ENCODE measurements around the gene HIVEP1.

The HIVEP1 gene

DNA sequence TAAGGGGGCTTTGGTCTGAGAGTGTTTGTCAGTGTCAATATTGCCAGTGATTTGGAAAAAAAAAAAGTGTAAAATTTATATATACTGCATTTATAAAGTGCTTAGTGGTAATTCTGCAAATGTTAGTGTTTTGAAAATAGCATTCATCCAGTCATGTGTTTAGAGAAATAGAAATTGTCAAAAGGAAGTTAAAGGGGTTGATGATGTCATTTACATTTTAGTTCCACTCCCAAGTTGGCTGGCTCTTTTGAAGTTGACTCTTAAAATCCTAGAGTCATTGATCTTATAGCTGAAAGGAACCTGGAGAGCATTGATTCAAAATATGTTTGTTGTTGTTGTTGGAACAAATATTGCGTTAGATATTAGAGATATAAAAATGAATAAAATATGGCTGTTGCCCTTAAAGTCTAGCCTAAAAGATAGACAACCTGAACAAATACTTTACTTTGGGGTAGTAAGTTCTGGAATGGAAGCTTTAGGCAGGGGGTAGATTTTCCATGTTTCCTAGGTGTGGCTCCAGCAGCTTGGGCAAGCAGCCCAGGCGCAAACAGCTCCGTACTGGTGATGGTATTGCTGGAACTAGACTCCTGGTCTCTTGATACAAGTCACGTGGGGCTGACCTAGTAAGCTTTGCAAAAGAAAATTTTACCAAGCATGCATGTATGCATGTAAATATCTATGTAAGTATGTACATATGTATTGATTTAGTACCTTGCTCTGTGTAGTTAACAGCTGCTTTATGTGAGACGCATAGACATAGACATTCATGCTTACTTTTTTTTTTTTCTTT lies 46.3 kb downstream of the HIVEP1 start:
- no peak for DNase-seq

DNA sequence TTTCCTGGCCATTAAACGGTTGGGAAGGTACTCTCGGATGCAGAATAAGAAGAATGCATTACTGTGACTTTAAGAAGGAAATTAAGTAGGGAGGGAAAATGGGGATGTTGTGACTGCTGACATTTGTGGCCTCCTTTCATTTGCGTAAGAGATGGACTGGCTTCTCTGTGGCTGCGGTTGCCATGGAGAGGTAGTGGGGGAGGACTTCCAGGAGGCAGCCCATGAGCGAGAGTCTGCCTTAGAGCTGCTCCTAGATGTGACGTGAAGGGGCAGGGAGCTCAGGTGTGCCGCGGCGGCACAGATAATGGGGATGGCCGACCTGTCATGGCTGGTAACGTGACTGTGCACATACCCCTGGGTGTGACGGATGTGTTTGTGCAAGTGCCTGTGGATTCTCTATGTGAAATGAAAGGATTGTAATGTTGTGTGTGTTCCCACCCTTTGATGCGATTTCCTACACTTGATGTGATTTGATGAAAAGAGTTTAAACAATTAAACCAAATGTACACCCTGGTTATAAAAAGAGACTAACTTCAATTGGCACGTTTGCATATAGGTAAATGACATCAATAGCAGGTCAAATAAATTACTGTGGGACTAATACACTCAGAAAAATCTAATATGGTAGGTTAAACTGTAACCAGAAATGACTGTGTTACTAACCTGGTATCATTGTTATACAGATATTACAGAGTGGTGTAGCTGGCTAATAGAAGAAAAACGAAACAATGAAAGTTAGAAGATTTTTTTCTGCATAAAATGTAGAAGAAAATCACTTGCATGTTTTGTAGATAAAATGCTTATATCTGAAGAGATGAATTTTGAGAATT lies 48.9 kb downstream of the HIVEP1 start:
- no peak for DNase-seq

DNA sequence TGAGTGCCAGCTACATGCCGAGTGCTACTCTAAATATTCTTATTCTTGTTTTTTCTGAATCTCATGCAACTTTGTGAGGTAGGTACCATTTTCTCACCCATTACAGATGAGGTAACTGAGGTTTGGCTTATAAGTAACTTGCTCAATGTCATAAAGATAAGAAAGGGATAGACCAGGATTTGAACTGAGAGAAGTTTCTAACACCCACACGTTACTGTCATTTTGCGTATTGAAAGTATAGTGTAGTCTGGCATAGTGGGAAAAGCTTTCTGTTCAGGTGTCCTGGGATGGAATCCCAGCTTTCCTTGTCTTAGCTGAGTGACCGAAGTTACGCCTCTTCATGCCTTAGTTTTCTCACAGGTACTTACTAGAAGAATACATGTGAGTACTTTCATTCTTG lies 50.5 kb downstream of the HIVEP1 start:
- DNase-seq, result no peak

DNA sequence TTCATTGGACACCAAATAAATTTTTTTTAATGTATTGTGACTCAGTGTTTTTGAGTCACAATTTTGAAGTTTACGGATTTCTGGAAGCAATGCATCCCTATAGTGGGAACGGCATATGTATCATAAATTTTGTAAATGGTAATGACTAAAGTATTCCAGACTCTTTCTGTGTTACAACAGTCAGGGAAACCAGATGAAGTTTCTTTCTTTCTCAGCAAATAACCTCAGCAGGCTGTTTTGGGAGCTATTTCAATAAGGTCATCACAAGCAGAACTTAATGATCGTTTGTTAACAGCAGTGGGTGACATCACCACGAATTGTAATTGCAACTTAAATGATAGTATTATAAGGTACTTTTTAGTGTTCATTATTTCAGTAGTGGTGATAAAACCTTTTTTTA lies 52.0 kb downstream of the HIVEP1 start:
- DNase-seq, result peak; percentile 28

DNA sequence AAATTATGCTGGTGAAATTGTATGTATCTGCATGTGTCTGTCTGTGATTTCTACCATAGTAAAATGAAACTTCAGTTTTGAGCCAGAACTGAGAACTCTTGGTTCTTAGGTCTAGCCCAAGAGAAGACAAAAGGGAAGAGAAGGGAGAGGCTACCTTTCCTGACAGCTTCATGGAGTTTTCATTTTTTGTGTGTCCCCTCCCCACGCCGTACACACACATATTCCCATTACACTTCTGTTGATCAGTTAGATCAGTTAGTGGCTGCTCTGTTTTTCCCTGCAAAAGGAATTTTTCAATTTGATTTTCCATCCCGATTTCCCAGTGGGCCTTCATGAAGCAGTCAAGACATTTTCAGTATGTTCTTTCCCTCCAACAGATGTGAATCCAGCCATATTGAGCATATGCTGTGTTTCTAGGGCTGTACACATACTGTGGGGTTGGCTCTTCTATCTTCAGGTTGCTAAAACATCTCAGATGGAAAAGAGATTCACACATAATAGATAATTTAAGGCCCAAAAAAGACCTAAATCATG lies 52.5 kb downstream of the HIVEP1 start:
- no peak for DNase-seq

DNA sequence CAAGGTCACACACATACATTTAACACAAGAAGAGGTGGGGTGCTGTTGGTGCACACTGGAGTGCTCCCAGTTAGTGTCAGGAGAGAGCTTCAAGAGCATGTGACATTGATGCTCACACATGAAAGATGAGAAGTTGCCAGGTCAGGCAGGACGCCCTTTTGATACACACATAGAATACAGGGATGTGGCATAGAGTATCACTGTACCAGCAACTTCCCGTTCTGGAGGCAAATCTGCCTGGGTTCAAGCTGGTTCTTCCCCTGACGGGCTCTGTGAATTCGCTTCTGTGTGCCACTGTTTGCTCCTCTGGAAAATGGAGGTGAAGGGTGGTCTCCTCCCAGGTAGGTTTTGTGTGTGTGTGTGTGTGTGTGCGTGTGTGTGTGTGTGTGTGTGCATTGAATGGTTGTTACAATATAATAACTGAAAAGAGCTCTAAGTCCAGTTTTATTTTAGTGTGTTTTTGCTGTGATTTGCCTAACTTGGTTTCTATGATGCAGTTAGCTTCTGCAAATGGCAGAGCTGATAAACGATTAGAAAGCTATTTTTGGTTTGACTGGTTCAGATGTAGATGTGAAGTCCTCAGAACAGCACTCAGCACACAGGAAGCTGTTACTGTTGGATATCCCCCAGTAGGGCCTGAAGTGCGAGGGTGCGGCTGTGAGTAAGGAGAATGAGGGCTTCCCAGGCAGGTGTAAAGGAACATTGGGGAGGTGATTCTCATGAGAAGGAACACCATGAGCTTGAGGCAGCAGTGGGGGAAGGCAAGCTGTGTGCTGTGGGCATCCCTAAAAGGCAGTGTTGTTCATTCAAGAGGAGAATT lies 53.4 kb downstream of the HIVEP1 start:
- DNase-seq, result no peak

DNA sequence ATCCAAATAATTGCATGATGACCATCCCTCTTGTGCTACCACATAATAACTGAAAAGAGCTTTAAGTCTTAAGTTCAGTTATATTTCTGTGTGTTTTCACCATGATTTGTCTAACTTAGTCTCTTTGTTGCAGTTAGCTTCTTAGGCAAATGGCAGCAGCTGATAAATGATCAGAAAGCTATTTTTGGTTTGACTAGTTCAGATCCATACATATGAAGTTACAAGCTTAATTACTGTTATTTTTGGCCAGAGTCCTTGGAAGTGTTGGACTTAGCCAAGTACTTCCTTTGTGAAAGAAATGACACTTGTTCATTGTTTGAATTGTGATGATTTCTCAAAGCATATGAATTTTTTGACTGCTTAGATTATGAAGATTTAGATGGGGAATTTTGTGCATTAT lies 54.2 kb downstream of the HIVEP1 start:
- peak; percentile 48 for DNase-seq

DNA sequence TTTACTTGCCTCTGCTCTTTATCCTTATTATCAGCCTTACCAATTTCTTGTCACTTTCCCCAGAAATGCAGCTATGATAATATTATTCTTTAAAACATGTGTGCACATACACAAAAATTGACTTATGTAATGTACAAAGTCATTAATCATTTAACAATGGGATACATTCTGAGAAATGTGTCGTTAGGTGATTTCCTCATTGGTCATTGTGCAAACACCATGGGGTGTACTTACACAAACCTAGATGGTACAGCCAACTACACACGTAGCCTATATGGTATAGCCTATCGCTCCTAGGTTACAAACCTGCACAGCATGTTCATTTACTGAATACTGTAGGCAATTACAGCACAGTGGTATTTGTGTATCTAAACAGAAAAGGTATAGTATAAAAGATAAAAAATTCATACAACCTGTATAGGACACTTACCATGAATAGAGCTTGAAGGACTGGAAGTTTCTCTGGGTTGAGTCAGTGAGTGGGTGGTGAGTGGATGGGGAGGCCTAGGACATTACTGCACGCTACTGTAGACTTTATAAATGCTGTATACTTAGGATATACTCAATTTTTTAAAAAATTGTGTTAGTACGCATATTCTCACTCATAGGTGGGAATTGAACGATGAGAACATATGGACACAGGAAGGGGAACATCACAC lies 56.9 kb downstream of the HIVEP1 start:
- DNase-seq, result no peak

DNA sequence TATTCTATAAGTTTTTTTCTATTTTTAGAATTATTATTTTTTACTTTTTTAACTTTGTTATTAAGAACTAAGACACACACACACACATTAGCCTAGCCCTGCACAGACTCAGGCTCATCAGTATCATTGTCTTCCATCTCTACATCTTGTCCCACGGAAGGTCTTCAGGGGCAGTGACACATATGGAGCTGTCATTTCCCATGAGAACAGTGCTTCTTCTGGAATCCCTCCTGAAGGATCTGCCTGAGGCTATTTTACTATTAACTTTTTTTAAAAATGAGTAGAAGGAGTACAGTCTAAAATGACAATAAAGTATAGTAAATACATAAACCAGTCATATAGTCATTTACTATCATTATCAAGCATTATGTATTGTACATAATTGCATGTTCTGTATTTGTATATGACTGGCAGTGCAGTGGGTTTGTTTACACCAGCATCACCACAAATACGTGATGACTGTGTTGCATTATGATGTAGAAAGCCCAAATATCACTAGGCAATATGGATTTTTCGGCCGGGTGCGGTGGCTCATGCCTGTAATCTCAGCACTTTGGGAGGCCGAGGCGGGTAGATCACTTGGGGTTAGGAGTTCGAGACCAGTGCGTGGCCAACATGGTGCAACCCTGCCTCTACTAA lies 57.9 kb downstream of the HIVEP1 start:
- DNase-seq, result no peak

DNA sequence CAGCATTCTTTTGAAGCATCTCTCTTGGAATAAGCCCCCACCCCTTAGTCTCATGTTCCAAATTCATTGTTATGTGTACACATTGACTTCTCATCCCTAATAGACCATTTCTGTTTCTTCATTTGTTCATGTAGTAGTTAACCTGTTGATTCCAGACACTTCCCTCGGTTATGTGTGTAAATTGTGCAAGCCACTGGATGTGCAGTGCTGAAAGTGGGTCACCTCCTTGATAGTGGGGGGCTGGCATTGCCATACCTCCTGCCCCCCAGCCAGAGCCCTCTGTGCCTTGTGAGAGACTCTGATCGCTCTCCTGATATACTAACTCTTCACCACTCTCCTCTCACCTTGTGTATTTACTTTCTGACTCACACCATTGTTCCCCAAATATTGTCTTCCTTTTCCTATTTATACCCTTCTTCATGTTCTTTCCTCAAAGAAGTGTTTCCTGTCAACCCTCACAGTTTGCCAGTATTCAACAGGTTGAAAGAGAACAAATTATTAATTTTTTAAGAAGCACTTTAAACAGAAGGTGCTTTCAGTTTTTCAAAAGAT lies 59.0 kb downstream of the HIVEP1 start:
- no peak for DNase-seq

DNA sequence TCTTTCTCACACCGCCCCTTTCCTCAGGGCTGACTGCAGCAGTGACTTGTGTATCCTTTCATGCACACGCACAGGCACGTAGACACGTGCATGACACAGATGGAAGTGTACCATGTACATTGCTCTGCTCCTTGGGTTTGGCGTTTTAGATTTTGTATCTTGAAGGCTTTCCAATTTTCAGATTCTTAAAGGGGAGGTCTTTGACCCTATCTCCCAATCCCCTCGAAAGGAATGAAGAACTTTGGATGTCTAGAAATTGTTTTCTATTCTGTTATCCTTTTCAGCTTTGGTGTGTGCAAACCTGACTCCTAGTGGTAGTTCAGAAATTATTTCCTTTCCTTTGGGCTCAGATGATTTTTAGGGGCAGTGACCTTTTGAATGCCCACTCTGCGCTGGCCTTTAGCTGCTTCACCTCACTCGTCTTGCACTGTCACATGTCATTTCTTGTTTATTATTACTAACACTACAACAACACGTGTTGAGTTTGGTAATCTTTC lies 63.0 kb downstream of the HIVEP1 start:
- no peak for DNase-seq

DNA sequence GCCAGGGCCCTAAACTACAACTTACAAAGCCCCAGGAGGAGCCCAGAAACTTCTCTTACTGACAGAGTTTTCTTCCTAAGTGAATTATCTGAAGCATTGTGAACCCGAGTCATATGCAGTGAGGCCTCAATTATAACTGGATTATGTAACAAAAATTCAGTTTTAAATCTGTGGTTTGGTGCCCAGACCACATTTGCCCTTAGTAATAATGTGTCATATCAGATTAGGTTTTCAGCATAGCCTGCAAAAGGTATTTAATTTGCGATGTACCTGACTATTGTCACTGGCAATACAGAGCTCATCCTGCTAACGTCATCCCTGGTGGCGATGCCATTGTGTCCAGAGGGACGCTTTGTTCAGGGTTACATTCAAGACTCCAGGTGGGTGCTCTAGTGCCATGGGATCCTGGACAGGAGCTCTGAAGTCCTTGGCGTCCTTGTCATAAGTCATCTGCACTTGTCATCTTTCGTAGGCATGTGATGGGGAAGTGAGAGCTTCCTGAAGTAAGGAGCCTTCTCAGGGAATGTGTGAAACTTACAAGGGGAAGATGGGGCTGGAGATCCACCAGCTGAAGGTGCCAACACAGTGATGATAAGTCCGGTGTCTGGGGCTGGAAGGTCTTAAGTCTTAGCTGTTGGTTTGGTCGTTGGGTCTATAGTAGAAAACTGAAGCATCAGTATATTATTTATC lies 65.1 kb downstream of the HIVEP1 start:
- DNase-seq, result no peak

DNA sequence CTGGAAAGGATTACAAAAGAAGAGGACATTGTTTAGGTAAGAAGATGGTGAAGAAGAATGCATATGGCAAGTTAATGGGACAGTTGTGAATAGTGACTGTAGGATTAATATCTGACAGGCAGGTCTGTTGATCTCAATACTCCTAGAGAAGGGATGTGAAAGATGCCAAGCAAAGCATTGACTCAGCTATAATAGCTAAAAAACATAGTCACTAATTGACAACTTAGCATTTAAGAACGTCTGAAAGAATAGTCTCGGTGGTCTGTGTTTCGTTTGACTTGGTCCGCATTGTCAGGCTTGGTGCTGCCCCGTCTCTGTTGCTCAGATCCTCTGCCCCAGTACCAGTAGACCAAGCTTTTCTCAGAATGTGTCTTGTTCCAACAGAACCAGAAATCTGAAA lies 65.9 kb downstream of the HIVEP1 start:
- DNase-seq, result no peak

DNA sequence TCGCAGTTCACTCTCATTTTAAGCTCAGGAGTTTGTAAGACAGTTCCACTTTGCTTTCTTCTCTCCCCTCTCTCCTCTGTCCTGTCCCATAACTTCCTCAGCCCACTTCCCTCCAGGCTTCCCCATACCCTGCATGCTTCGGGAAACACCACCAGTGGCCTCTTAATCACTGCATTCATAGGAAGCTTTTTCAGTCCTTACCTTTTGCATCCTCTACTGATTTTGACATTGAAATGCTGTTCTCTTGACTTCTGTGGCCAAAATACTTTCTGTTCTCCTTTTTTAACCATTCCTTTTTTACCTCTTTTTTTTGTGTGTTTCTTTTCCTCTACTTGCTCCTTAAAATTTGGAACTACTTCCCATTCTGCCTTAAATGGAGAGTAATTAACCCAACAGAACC lies 69.7 kb downstream of the HIVEP1 start:
- no peak for DNase-seq

DNA sequence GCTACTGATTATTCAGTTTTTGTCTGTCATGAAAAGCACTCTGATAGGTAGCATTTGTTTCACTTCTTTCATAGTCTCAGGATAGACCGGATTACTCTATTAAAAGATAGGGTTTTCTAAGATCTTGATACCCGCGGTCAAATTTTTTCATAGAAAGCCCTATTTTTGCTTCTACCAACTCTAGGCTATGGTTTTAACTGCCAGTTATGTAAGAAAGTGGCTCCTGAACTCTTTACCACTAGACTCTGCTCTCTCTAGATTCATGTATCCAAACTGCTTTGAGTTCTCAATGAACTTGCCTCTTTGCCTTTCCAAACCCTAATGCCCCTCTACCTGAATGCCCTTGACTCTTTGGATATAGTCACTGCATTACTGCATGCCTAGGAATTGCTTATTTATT lies 70.3 kb downstream of the HIVEP1 start:
- no peak for DNase-seq

DNA sequence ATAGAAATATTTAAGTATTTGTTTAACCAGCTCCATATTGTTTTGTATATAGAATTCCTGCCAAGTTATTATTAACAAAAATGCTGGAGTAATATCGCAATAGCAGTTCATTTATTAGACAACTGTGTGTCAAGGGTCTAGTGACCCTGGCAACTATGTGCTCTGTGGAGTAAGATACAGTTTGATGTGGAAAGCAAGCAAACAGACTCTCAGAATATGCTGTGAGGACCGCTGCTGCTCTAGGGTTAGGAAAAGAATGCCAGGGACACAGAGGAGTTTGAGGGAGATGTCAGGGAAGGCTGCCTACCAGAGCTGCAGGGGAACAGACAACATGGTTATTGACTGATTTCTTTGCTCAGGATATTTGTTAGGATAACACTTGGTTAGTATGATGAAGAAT lies 71.2 kb downstream of the HIVEP1 start:
- no peak for DNase-seq

DNA sequence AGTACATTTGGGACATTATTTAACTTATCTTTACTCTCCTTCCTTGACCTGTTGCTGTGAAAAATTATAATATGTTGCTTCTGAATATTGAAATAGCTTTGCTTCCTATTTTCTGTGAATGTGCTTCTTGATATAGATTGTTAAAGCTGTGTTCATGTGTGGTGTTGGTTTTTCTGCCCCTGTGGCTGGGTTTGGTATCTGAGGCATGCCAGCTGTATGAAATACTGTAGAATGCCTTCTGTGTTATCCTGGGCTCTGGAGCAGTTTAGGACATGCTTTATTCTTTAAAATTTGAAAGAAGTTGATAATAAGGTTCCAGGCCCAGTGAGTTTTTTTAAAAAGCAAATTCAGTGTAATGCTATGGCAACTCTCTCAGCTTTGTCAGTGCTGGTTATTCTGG lies 71.7 kb downstream of the HIVEP1 start:
- no peak for DNase-seq

DNA sequence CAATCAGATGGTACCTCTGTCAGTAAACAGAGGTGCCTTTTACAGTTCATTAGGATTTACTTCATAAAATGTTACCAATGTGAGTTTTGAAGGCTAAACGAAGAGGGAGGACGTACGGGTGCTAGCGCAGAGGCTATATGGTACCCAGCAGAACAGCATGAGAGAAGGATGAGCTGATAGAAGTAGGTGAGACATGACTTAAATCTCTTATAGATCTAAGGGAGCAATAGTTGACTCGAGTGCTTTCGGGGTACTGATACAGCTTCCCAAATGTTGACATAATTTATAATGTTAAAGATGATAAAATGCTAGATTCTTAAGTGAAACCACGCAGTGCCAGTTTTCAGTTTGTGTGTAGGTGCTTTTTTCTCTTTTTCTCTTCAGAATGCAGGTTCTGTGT lies 72.6 kb downstream of the HIVEP1 start:
- DNase-seq, result no peak

DNA sequence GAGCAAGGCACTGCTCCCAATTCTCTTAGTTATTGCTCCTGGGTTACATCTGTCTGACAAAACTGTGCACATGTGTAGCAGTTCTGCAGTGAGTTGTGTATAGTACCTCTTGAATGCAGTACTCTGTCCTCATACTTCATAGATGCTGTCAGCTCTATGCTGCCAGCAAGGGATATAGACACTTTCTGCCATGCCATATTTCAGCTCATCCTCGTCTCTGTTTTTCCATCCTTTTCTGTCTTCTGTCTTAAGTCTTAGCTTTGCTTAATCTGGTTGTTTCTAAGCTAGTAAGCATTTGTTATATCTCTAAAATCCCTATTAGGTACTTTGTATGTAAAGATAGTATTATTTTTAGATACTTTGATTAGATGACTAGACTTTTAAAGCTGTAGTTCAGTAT lies 76.4 kb downstream of the HIVEP1 start:
- no peak for DNase-seq

DNA sequence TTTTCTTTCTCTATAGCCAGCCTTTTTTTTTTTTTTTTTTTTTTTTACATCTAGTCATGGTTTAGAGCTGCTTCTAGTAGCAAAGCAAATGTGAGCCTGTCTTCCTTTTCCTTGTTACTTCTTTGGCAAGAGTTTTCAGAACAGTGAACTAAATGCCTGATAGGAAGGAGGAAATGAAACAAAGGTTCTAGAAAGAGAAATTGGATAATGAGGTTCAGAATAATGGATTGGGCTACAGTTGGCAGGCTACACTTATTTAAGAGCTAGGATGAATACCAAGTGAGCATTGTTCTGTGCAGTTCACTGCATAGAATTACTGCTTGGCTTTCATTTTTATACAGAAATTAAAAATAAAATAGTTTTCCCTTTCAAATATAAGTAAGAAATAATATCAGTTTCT lies 78.6 kb downstream of the HIVEP1 start:
- DNase-seq, result no peak

DNA sequence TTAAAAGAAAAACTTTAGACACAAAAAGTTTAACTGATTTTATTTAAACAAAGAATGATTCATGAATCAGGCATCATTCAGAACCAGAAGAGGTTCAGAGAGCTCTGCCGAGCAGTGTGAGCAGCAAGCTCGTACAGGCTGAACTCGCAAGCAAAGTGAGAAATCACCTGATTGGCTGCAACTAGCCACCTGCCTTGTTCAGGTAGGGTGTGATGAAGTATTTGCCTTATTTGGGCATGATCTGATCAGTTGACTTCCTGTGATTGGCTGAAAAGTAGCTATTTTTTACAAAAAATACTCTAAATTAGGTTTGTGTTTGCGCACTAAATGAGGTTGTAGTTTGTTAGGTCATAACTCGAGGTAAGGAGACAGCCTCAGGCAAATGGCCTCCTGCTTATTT lies 80.7 kb downstream of the HIVEP1 start:
- DNase-seq, result no peak
